Erythroblast (primary cell): ENCODE results near the gene HAPLN2.
"Not testable (repeated sequence)": the region's sequence is repeated elsewhere in the genome, so short reads cannot be mapped to it uniquely, and the experiment has no call there.

Experiments used
- DNase-seq, 2 experiments: peaks; one replicate each; lab custom pipeline; 2025; lab: John Stamatoyannopoulos, UW
- GATA1 ChIP-seq: IDR thresholded peaks from 2 replicates; pipeline ENCODE4 v1.6.1; 2011; ENCODE audit warnings: low read depth, mild to moderate bottlenecking, control low read depth, low read length, moderate library complexity
- POLR2A ChIP-seq: IDR thresholded peaks from 2 replicates; pipeline ENCODE4 v1.6.1; 2011; ENCODE audit warnings: mild to moderate bottlenecking, low read length

The HAPLN2 gene

DNA sequence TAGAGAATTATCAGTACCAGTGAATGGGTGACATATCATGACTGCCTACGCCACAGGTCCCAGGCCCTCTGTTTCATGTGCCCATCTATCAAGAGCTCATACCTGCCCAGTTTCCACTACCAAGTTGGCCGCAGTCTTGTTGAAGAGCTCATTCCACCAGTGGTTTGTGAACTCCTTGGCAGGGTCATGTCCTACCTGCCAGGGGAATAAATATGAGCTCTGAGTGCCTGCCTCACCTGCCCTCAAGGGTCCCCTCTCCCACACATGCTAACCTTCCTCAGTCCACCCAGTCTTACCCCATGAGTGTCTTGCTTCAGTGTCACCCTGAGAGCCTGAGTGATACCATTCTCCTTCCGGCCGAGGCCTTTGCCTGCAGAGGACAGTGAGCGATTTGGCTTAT is 21.1 kb upstream of the HAPLN2 start:
- TF ChIP-seq POLR2A (no peak), GATA1 (no peak)
- DNase-seq, result no peak

- TF ChIP-seq GATA1 (no peak), POLR2A (no peak)
- DNase-seq, result no peak
Measured at GRCh38 chr1:156598731-156599432, 20.3 kb upstream of the HAPLN2 start.

GRCh38 chr1:156599811-156600210 is 19.4 kb upstream of the HAPLN2 start:
- TF ChIP-seq POLR2A (no peak), GATA1 (no peak)
- DNase-seq, result peak; percentile 33 to 56

DNA sequence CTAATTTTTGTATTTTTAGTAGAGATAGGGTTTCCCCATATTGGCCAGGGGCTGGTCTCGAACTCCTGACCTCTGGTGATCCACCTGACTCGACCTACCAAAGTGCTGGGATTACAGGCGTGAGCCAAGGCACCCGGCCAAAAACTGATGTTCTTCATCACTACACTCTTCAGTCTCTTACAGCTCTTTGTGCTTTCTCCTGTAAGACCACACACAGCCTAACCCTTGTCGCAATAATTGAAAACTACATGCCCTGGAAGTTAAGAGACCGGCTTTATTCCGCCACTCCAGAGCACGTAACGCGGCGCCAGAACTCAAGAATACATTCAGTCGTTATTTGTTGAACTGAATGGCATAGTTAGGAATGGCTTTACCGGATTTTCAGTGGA is 18.5 kb upstream of the HAPLN2 start:
- no peak for TF ChIP-seq POLR2A
- no peak for TF ChIP-seq GATA1
- DNase-seq, result peak in 1 of 2 experiments; percentile 56

GRCh38 chr1:156601122-156601830 is 17.9 kb upstream of the HAPLN2 start, which contains the start of gene GPATCH4:
Gene GPATCH4 (minus strand): TSS chr1:156601479.
- no peak for TF ChIP-seq GATA1
- TF ChIP-seq POLR2A, result peak; percentile 78
- peak; percentile 80 to 82 for DNase-seq

- no peak for DNase-seq
- TF ChIP-seq POLR2A (no peak), GATA1 (no peak)
Measured at GRCh38 chr1:156601892-156602291, 17.3 kb upstream of the HAPLN2 start.

- DNase-seq, result peak; percentile 41 to 42
Measured at GRCh38 chr1:156602557-156602993, 16.6 kb upstream of the HAPLN2 start.

DNA sequence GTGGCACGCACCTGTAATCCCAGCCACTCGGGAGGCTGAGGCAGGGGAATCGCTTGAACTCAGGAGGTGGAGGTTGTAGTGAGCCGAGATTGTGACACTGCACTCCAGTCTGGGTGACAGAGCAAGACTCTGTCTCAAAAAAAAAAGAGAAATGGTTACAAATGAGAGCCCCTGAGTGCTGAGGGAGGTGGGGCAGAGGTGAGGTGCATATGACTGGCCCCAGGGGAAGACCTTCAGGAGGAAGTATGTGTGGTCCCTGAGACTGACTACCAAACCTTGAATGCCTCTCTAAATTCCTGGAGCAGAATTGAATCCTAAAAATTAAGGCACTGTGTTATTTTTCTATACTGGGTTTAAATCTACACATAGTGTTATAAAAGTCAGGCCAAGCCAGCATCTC is 11.9 kb upstream of the HAPLN2 start:
- DNase-seq, result not testable (repeated sequence)

More at GRCh38 chr1:156602557-156602993, 16.6 kb upstream of the HAPLN2 start:
- TF ChIP-seq GATA1, result no peak
- TF ChIP-seq POLR2A, result no peak

DNA sequence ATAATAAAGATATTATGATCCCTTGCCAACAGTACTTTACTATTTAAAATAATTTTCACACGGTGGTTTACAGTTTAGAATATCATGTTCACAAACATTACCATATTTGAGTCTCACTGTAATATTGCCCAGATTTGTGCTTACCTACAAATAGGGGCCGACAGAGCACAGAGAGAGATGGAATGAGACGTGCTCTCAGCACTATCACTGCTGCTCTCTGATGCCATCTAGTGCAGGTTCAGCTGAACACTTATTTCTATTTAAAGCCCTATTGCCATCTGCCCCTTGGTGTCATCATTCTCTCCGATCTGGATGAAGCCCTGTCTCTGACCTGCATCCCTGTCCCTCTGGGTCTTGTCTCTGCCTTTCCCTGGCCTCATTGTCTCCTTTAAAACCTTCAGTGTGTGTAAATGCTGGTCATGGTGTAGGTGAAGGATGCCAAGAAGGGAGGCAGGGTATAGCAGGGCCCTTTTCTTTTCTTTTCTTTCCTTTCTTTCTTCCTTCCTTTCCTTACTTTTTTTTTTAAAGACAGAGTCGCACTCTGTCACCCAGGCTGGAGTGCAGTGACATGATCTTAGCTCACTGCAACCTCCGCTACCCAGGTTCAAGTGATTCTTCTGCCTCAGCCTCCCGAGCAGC is 11.1 kb upstream of the HAPLN2 start:
- peak; percentile 68 to 80 for DNase-seq
- TF ChIP-seq GATA1, result no peak
- no peak for TF ChIP-seq POLR2A

DNA sequence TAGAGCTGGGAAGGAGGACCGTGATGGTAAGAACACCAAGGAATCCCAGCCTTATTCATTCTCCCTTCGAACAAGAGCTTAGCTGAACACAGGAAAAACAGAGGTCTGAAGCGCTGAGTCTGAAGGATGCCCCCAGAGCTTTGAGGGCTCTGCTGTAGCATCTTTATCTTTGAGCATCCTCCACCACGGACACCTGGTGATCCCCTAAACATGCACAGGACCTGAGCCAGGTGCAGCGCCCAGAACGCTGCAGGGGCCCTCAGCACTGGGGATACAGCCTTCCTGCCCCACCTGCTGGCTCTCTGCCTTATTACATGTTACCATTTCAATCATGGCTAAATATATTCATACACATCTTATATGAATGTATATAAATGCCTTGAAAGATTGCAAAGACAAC is 10.2 kb upstream of the HAPLN2 start:
- TF ChIP-seq GATA1 (no peak), POLR2A (no peak)
- DNase-seq, result peak; percentile 42 to 62

DNA sequence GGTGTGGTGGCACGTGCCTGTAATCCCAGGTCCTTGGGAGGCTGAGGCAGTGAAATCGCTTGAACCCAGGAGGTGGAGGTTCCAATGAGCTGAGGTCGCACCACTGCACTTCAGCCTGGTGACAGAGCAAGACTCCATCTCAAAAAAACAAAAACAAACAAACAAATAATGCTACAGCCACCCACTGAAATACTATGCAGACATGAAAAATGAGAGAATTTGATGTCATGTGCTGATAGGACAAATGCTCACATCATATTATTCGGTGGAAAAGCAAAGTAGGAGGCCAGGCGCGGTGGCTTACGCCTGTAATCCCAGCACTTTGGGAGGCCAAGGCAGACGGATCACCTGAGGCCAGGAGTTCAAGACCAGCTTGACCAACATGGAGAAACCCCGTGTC is 9.1 kb upstream of the HAPLN2 start:
- DNase-seq, result not testable (repeated sequence)

GRCh38 chr1:156612666-156613065 is 6.5 kb upstream of the HAPLN2 start:
- DNase-seq, result no peak
- no peak for TF ChIP-seq GATA1
- no peak for TF ChIP-seq POLR2A

- no peak for DNase-seq
- TF ChIP-seq POLR2A (no peak), GATA1 (no peak)
Measured at GRCh38 chr1:156615946-156616345, 3.3 kb upstream of the HAPLN2 start.

GRCh38 chr1:156616463-156616862 is 2.8 kb upstream of the HAPLN2 start:
- TF ChIP-seq POLR2A, result no peak
- DNase-seq, result peak; percentile 47 to 53

DNA sequence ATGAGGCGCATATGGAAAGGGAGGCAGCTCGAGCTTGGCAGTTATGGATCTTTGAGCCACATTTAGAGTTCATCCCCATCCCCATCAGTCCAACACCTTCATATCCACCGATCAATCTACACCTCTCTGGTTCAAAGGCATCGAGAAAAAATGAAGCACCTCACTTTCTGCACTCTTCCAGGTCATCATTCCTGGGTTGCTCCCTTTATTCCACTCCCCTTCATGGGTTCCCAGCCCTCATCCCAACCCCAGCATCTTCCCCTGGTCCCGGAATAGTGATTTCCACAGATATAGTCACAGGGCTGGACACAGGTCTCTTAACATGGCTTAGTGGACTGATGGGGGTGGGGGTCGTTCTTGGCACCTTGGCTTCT is 354 bp downstream of the HAPLN2 start:
- TF ChIP-seq POLR2A (no peak), GATA1 (no peak)

More for the DNA sequence above, 354 bp downstream of the HAPLN2 start:
- DNase-seq, result no peak
